K562 (cell line): Measurements from ENCODE around the gene ZFP92. TPM values are rescaled to one million over a fixed set of nuclear protein-coding genes. Genes with fewer than 3 reads are reported as not detected.

Experiments
- ATAC-seq: fragments of 200-7000 bp; cut with Tn5 transposase; 3 replicates; pipeline ENCODE4 v1.9.1; 2020; ENCODE audit warnings: moderate library complexity
- BruUV-seq: library from RNA; stranded (reverse); fragments of 400-500 nt; replicated peaks from 2 replicates; lab custom pipeline; 2021; lab: Mats Ljungman, UMichigan
- CTCF ChIA-PET: fragments of 300-600 bp; formaldehyde crosslinking; extraction: SDS; loops from one replicate; lab custom pipeline; 2021; ENCODE audit warnings: low intra/inter-chr PET ratio; lab: Yijun Ruan, JAX
- POLR2A ChIA-PET: fragments of 300-600, 350-650 bp; sonication (Branson Sonifier 250); formaldehyde crosslinking; extraction: SDS; loops from one replicate; lab custom pipeline; 2021; ENCODE audit warnings: antibody characterized with exemption, inconsistent platforms; lab: Yijun Ruan, JAX
- DNase-seq, 4 experiments: peaks; one replicate each; pipeline versions ENCODE4 v3.0.0 to v3.0.0-alpha.2; 2011 to 2018; ENCODE audit warnings: low spot score in 3 of 4, mixed read lengths in 3 of 4; ENCODE audit errors: extremely low read depth in 1 of 4
- FAIRE-seq: peaks from 2 replicates; lab custom pipeline; 2011; peaks lifted over from hg19 to GRCh38; lab: Jason Lieb, UNC
- H2AFZ ChIP-seq: 2 replicates; pipeline ENCODE4 v1.6.0; 2011; ENCODE audit warnings: low read depth, low read length, control low read depth, inconsistent platforms
- H3K27ac ChIP-seq: fragments of 200-600 bp; 3 replicates; pipeline ENCODE4 v1.8.0; 2011; ENCODE audit warnings: low read depth, mild to moderate bottlenecking, control low read depth, inconsistent platforms, low read length, moderate library complexity, mixed read lengths; ENCODE audit errors: extremely low read depth
- H3K27me3 ChIP-seq, 2 experiments: fragments of 300-600 bp in 1 of 2; 2 replicates in 1 of 2; 3 replicates in 1 of 2; pipeline versions ENCODE4 v1.6.0 to v1.8.0; 2011; ENCODE audit warnings: inconsistent platforms in 2 of 2, low read length in 2 of 2, mild to moderate bottlenecking in 1 of 2, mixed read lengths in 1 of 2, moderate library complexity in 1 of 2; ENCODE audit not compliant: control insufficient read depth in 2 of 2, insufficient read depth in 2 of 2
- H3K36me3 ChIP-seq: fragments of 300-600 bp; 3 replicates; pipeline ENCODE4 v1.8.0; 2011; ENCODE audit warnings: mild to moderate bottlenecking, low read length, inconsistent platforms; ENCODE audit not compliant: control insufficient read depth, insufficient read depth
- H3K4me1 ChIP-seq, 2 experiments: fragments of 200-600 bp in 1 of 2; replicated peaks in 1 of 2; 2 replicates in 1 of 2; 3 replicates in 1 of 2; pipeline versions ENCODE4 v1.5.1 to v1.8.0; 2011; ENCODE audit warnings: inconsistent platforms in 2 of 2, low read length in 2 of 2, mild to moderate bottlenecking in 1 of 2, mixed read lengths in 1 of 2, moderate library complexity in 1 of 2; ENCODE audit not compliant: control insufficient read depth in 2 of 2, insufficient read depth in 2 of 2
- H3K4me2 ChIP-seq: 2 replicates; pipeline ENCODE4 v1.6.1; 2011; ENCODE audit warnings: low read length, control low read depth, inconsistent platforms, mixed read lengths; ENCODE audit not compliant: insufficient read depth
- H3K4me3 ChIP-seq: fragments of 200-600 bp; sonication (generic), shearing (Covaris generic); 2 replicates; pipeline ENCODE4 v1.5.1; 2016; ENCODE audit warnings: control low read depth, inconsistent platforms
- H3K79me2 ChIP-seq: fragments of 200-600 bp; 3 replicates; pipeline ENCODE4 v1.8.0; 2011; ENCODE audit warnings: low read length, inconsistent platforms; ENCODE audit not compliant: control insufficient read depth, insufficient read depth
- H3K9ac ChIP-seq, 2 experiments: 2 replicates each; pipeline versions ENCODE4 v1.6.0 to v1.6.1; 2011; ENCODE audit warnings: low read depth in 2 of 2, low read length in 2 of 2, control low read depth in 1 of 2, inconsistent platforms in 1 of 2, mild to moderate bottlenecking in 1 of 2, mixed read lengths in 1 of 2; ENCODE audit not compliant: insufficient read depth in 1 of 2
- H3K9me1 ChIP-seq: one replicate; pipeline ENCODE4 v1.6.0; 2011; ENCODE audit warnings: inconsistent platforms, mild to moderate bottlenecking, low read length, moderate library complexity; ENCODE audit not compliant: control insufficient read depth, insufficient read depth
- H3K9me3 ChIP-seq: replicated peaks from 2 replicates; pipeline ENCODE4 v1.5.1; 2011; ENCODE audit warnings: low read depth, low read length, inconsistent platforms; ENCODE audit not compliant: control insufficient read depth, insufficient read depth
- H4K20me1 ChIP-seq: replicated peaks from 2 replicates; pipeline ENCODE4 v1.6.1; 2011; ENCODE audit warnings: low read length, inconsistent platforms, mixed read lengths; ENCODE audit not compliant: control insufficient read depth, insufficient read depth
- CBX8 ChIP-seq: fragments of 200-600 bp; sonication (generic); IDR thresholded peaks from 2 replicates; pipeline ENCODE4 v1.6.1; 2012; ENCODE audit warnings: borderline replicate concordance, mixed run types, low read depth, mild to moderate bottlenecking, moderate library complexity, mixed read lengths, low read length, control low read depth, inconsistent platforms; ENCODE audit not compliant: poor library complexity, severe bottlenecking; ENCODE audit errors: extremely low read depth
- HMG20B ChIP-seq: fragments of 250-450 bp; sonication (Bioruptor Pico); IDR thresholded peaks from 2 replicates; pipeline ENCODE4 v1.5.0; 2021; ENCODE audit warnings: mild to moderate bottlenecking
- MTA2 ChIP-seq: fragments of 450-650 bp; IDR thresholded peaks from 2 replicates; pipeline ENCODE4 v1.6.1; 2016; ENCODE audit warnings: low read depth
- NFRKB ChIP-seq: fragments of 450-650 bp; IDR thresholded peaks from 2 replicates; pipeline ENCODE4 v1.6.1; 2016; ENCODE audit warnings: low read depth
- PTRF ChIP-seq: fragments of 450-650 bp; IDR thresholded peaks from 2 replicates; pipeline ENCODE4 v1.6.1; 2016; ENCODE audit warnings: mild to moderate bottlenecking, missing genetic modification characterization, missing compliant biosample characterization
- TSC22D4 ChIP-seq: fragments of 450-650 bp; IDR thresholded peaks from 2 replicates; pipeline ENCODE4 v1.6.1; 2016; ENCODE audit warnings: missing genetic modification characterization, missing biosample characterization, control low read depth
- ZNF444 ChIP-seq: fragments of 250-450 bp; sonication (Bioruptor Pico); IDR thresholded peaks from 2 replicates; pipeline ENCODE4 v1.4.0; 2020; ENCODE audit warnings: mild to moderate bottlenecking, moderate library complexity
- ZNF780A ChIP-seq: fragments of 250-450 bp; sonication (Bioruptor Pico); IDR thresholded peaks from 2 replicates; pipeline ENCODE4 v1.5.0; 2021; ENCODE audit warnings: mild to moderate bottlenecking
- WGBS: fragments of 100-300 bp; shearing (Covaris generic); methylation state at CpG from one replicate; pipeline ENCODE4 v1.1.6; 2016; ENCODE audit warnings: low coverage, mixed read lengths; ENCODE audit not compliant: insufficient coverage; ENCODE audit errors: missing lambda C conversion rate; 5-methylcytosine and 5-hydroxymethylcytosine counted together
- in situ Hi-C: fragments of 300-500 bp; cut with MboI; formaldehyde crosslinking; loops from 4 replicates; pipeline ENCODE4 v1.15.0; 2018; ENCODE audit warnings: inconsistent platforms, mixed read lengths
- intact Hi-C: fragments of 100-400 bp; cut with micrococcal nuclease; formaldehyde crosslinking; loops from 2 replicates; pipeline ENCODE4 v1.14.2; 2022
- polyA plus RNA-seq, 8 experiments: library from polyadenylated mRNA; depleted of rRNA in 4 of 8; stranded (reverse) in 5 of 8; unstranded in 3 of 8; fragments of >200 nt; fragmentation: Nextera tagmentation in 2 of 8; fragmentation: Illumina TruSeq in 1 of 8; extraction: Ambion mirVana in 2 of 8; extraction: Trizol in 1 of 8; gene quantifications; 2 replicates each; pipeline versions ENCODE4 v1.2.1 to v1.2.3, GENCODE V29; 2011 to 2014; ENCODE audit warnings: inconsistent platforms in 1 of 8, missing spikeins in 1 of 8
- total RNA-seq, 7 experiments: library from RNA; depleted of rRNA in 6 of 7; stranded (reverse); fragments of >200 nt in 6 of 7; fragmentation: Illumina TruSeq in 2 of 7; extraction: Trizol in 2 of 7; gene quantifications; 2 replicates each; pipeline versions ENCODE4 v1.2.1 to v1.2.3, GENCODE V29; 2011 to 2021; ENCODE audit warnings: low replicate concordance in 1 of 7
- TF ChIP-seq, protein P1 (sequence below): IDR thresholded peaks from 2 replicates; pipeline ENCODE4 v1.6.1; 2012; ENCODE audit warnings: low read depth, low read length, improper control_type of control experiment, borderline replicate concordance
- TF ChIP-seq, protein P2 (sequence below): fragments of 450-650 bp; IDR thresholded peaks from 2 replicates; pipeline ENCODE4 v1.6.1; 2016; ENCODE audit warnings: antibody characterized with exemption
- TF ChIP-seq, protein P3 (sequence below): fragments of 450-650 bp; IDR thresholded peaks from 2 replicates; pipeline ENCODE4 v1.6.1; 2017; ENCODE audit warnings: mild to moderate bottlenecking, moderate library complexity
- TF ChIP-seq, protein P4 (sequence below): fragments of 450-650 bp; formaldehyde crosslinking; IDR thresholded peaks from 2 replicates; pipeline ENCODE4 v1.4.0; 2022; ENCODE audit warnings: missing genetic modification characterization
- TF ChIP-seq, protein P5 (sequence below): IDR thresholded peaks from 2 replicates; pipeline ENCODE4 v1.6.1; 2011; ENCODE audit not compliant: insufficient read length; ENCODE audit errors: extremely low read depth

Gene ZFP92
- total and polyA plus RNA-seq, 9 of the 15 experiments (the other 6 are each of a cell fraction or from before 2014, with no cell fraction given), result 0.32 to 3.3 (median 1.8) TPM

DNA sequence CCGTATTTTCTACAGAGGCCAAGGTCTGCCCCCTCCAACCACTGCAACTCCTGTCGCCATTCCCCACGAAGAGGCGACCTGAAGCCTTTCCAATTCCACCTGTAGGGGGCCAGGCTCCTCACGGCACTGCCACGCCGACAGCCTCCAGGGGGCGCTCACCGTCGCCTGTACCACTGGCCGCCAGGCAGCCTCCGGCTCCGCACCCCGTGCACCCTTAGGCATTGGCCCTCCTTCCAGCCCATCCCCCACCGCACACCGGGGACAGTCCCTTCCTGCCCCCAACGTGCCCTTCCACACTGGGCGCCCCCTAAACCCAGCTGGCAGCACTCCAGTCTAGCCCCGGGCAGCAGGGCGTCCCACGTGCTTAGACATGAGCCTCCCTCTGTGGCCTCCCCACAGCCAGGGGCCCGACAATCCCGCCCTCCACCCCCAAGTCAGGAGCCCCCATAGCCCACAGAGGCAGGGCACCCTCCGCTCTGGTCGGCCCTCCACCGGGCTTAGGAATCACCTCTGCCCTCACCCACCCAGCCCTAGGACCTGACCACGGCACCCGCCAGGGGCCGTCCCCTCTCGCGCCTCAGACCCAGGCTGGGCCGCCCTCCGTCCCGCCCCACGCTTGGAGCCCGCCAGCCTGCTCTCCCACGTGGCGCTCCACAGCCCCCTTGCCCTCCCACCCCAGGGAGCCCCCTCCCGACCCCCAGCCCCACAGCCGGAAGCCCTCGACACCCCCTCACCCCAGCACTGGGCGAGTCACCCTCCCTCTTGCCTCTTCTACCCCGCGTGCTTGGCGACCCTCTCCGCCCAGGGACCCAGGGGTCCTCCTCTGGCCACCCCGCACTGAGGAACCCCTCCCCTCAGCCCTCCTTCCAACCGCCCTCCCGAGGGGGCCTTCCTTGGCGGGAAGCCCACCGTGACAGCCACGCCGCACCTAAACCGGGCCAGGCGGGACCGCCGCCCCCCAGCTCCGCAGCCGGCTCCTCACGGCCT lies 10.8 kb upstream of the ZFP92 start:
- Histone ChIP-seq H3K27ac (no peak overlapping the region), H3K4me1 (peaks cover 4 to 22% of the 10 kb centered on the region in 2 experiments; a peak in 3 of 5 replicates), H3K4me3 (no peak overlapping the region), H3K36me3 (no peaks in the 10 kb centered on the region), H3K4me2 (peak overlapping the region; percentile 41; the same call in 1 of the 2 replicates), H3K9me3 (no peaks in the 10 kb centered on the region), H3K9ac (peak overlapping the region in 1 of 2 experiments; percentile 35; a peak in 1 of 4 replicates), H2AFZ (peak overlapping the region; percentile 74), H3K27me3 (peaks cover 0 to 20% of the 10 kb centered on the region in 2 experiments; a peak in 2 of 5 replicates), H3K79me2 (no peaks in the 10 kb centered on the region), H3K9me1 (no peaks in the 10 kb centered on the region), H4K20me1 (no peaks in the 10 kb centered on the region)
- intact Hi-C loops (loop anchor here (5.0 kb wide), 1 partner anchor 37 kb away; no protein-coding TSS in a partner anchor), in situ Hi-C loops (no loop called here)
- POLR2A ChIA-PET, result no interaction called here
- peak; percentile 99 for ATAC-seq
- DNase-seq, result peak; percentile 82 to 85 (median 83)
- 68% methylated on average over 16 of the region's 60 CpGs for WGBS
- no peak for FAIRE-seq
- CTCF ChIA-PET, result interaction anchor here (0.6 to 1.3 kb wide), 3 partner anchors 38 to 369 kb away, joined by 3 to 7 read pairs (median 3); no protein-coding TSS in a partner anchor
- no TSS peak for BruUV-seq
- TF ChIP-seq TSC22D4 (tag), result no peak
- no peak for TF ChIP-seq MTA2
- no peak for TF ChIP-seq CBX8
- TF ChIP-seq, protein P1, sequence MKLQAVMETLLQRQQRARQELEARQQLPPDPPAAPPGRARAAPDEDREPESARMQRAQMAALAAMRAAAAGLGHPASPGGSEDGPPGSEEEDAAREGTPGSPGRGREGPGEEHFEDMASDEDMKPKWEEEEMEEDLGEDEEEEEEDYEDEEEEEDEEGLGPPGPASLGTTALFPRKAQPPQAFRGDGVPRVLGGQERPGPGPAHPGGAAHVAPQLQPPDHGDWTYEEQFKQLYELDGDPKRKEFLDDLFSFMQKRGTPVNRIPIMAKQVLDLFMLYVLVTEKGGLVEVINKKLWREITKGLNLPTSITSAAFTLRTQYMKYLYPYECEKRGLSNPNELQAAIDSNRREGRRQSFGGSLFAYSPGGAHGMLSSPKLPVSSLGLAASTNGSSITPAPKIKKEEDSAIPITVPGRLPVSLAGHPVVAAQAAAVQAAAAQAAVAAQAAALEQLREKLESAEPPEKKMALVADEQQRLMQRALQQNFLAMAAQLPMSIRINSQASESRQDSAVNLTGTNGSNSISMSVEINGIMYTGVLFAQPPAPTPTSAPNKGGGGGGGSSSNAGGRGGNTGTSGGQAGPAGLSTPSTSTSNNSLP, result no peak
- TF ChIP-seq ZNF444 (CRISPR knock-in tag), result no peak
- TF ChIP-seq, protein P2, sequence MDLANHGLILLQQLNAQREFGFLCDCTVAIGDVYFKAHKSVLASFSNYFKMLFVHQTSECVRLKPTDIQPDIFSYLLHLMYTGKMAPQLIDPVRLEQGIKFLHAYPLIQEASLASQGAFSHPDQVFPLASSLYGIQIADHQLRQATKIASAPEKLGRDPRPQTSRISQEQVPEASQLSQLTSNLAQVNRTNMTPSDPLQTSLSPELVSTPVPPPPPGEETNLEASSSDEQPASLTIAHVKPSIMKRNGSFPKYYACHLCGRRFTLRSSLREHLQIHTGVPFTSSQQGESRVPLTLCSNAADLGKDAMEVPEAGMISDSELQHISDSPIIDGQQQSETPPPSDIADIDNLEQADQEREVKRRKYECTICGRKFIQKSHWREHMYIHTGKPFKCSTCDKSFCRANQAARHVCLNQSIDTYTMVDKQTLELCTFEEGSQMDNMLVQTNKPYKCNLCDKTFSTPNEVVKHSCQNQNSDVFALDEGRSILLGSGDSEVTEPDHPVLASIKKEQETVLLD, result no peak
- TF ChIP-seq, protein P3, sequence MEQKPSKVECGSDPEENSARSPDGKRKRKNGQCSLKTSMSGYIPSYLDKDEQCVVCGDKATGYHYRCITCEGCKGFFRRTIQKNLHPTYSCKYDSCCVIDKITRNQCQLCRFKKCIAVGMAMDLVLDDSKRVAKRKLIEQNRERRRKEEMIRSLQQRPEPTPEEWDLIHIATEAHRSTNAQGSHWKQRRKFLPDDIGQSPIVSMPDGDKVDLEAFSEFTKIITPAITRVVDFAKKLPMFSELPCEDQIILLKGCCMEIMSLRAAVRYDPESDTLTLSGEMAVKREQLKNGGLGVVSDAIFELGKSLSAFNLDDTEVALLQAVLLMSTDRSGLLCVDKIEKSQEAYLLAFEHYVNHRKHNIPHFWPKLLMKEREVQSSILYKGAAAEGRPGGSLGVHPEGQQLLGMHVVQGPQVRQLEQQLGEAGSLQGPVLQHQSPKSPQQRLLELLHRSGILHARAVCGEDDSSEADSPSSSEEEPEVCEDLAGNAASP, result no peak
- TF ChIP-seq NFRKB, result no peak
- no peak for TF ChIP-seq HMG20B (CRISPR knock-in tag)
- TF ChIP-seq, protein P4, sequence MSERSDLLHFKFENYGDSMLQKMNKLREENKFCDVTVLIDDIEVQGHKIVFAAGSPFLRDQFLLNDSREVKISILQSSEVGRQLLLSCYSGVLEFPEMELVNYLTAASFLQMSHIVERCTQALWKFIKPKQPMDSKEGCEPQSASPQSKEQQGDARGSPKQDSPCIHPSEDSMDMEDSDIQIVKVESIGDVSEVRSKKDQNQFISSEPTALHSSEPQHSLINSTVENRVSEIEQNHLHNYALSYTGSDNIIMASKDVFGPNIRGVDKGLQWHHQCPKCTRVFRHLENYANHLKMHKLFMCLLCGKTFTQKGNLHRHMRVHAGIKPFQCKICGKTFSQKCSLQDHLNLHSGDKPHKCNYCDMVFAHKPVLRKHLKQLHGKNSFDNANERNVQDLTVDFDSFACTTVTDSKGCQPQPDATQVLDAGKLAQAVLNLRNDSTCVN (CRISPR knock-in tag), result no peak
- no peak for TF ChIP-seq PTRF (tag)
- TF ChIP-seq ZNF780A (CRISPR knock-in tag), result no peak
- TF ChIP-seq, protein P5, sequence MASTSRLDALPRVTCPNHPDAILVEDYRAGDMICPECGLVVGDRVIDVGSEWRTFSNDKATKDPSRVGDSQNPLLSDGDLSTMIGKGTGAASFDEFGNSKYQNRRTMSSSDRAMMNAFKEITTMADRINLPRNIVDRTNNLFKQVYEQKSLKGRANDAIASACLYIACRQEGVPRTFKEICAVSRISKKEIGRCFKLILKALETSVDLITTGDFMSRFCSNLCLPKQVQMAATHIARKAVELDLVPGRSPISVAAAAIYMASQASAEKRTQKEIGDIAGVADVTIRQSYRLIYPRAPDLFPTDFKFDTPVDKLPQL, result no peak
